ENCODE data around the gene SYT5.

Gene SYT5

GRCh38 chr19:55146705-55147273 is 33.3 kb downstream of the SYT5 start:
- DNase-seq (ENCODE audit: low spot score): no peak

GRCh38 chr19:55146078-55146704 is 33.9 kb downstream of the SYT5 start:
- no peak for DNase-seq (ENCODE audit: low spot score)

- DNase-seq (ENCODE audit: low spot score): no peak
Observed at GRCh38 chr19:55145232-55145631, 34.9 kb downstream of the SYT5 start.

- DNase-seq (ENCODE audit: low spot score): no peak
Observed at GRCh38 chr19:55141696-55142095, 38.4 kb downstream of the SYT5 start.

GRCh38 chr19:55137915-55138314 is 42.2 kb downstream of the SYT5 start:
- DNase-seq (ENCODE audit: low spot score): no peak

GRCh38 chr19:55136399-55137102 is 43.5 kb downstream of the SYT5 start:
- DNase-seq (ENCODE audit: low spot score): no peak

GRCh38 chr19:55134736-55135135 is 45.4 kb downstream of the SYT5 start:
- no peak for DNase-seq (ENCODE audit: low spot score)

- DNase-seq (ENCODE audit: low spot score): no peak
Observed at GRCh38 chr19:55133639-55134444, 46.2 kb downstream of the SYT5 start.

GRCh38 chr19:55132453-55133129 is 47.5 kb downstream of the SYT5 start:
- no peak for DNase-seq (ENCODE audit: low spot score)

GRCh38 chr19:55131421-55131820 is 48.7 kb downstream of the SYT5 start:
- DNase-seq (ENCODE audit: low spot score): no peak

Measured in CD4-positive, alpha-beta T cell treated with Interleukin-6 at 100 ng/mL for 8 hours (primary cell).